OCI-LY3 (cell line): Measurements from ENCODE around the gene FKBP1B.
"Not testable (repeated sequence)": the region's sequence is repeated elsewhere in the genome, so short reads cannot be mapped to it uniquely, and the experiment has no call there.

Experiments used
- H2AFZ ChIP-seq: fragments of 200-600, 300-600 bp; shearing (Covaris generic); 2 replicates; pipeline ENCODE4 v1.6.0; 2014; ENCODE audit warnings: antibody characterized with exemption, low read depth, low read length
- H3K27ac ChIP-seq: fragments of 200-600, 300-600 bp; sonication (generic); 2 replicates; pipeline ENCODE4 v1.5.1; 2014; ENCODE audit warnings: mild to moderate bottlenecking, low read length, moderate library complexity, mixed read lengths
- H3K27me3 ChIP-seq: fragments of 200-600, 300-600 bp; sonication (generic); 2 replicates; pipeline ENCODE4 v1.6.1; 2014; ENCODE audit warnings: low read depth, low read length, mixed read lengths
- H3K36me3 ChIP-seq: fragments of 200-600, 300-600 bp; sonication (generic); replicated peaks from 2 replicates; pipeline ENCODE3; 2014; ENCODE audit warnings: low read depth, low read length, mixed read lengths
- H3K4me1 ChIP-seq: fragments of 300-600, 200-600 bp; sonication (generic); 2 replicates; pipeline ENCODE4 v1.6.1; 2014; ENCODE audit warnings: low read length, mixed read lengths
- H3K4me2 ChIP-seq: fragments of 200-600, 300-600 bp; sonication (generic); 2 replicates; pipeline ENCODE4 v1.6.1; 2014; ENCODE audit warnings: low read length, mixed read lengths
- H3K4me3 ChIP-seq: fragments of 300-600, 200-600 bp; sonication (generic); 2 replicates; pipeline ENCODE4 v1.5.1; 2014; ENCODE audit warnings: antibody characterized with exemption, mild to moderate bottlenecking, low read length, moderate library complexity
- H3K79me2 ChIP-seq: fragments of 300-600, 200-600 bp; shearing (Covaris generic); 2 replicates; pipeline ENCODE4 v1.6.1; 2014; ENCODE audit warnings: mild to moderate bottlenecking, low read length, mixed read lengths
- H3K9ac ChIP-seq: fragments of 300-600, 200-600 bp; shearing (Covaris generic); 2 replicates; pipeline ENCODE4 v1.6.0; 2014; ENCODE audit warnings: mild to moderate bottlenecking, low read length, moderate library complexity
- H3K9me3 ChIP-seq: fragments of 200-600, 300-600 bp; shearing (Covaris generic); 2 replicates; pipeline ENCODE4 v1.6.1; 2014; ENCODE audit warnings: low read length, mixed read lengths; ENCODE audit not compliant: insufficient read depth
- H4K20me1 ChIP-seq: fragments of 200-600, 300-600 bp; sonication (generic); 2 replicates; pipeline ENCODE4 v1.6.1; 2016; ENCODE audit warnings: low read length, mixed read lengths; ENCODE audit not compliant: insufficient read depth
- CTCF ChIP-seq: fragments of 200-600, 300-600 bp; sonication (generic); IDR thresholded peaks from 2 replicates; pipeline ENCODE4 v1.5.1; 2014; ENCODE audit warnings: antibody characterized with exemption, low read length, low read depth
- EZH2phosphoT487 ChIP-seq: fragments of 200-600 bp; shearing (Covaris generic); IDR thresholded peaks from 2 replicates; pipeline ENCODE4 v1.6.1; 2018; ENCODE audit warnings: antibody characterized with exemption, mixed run types, low read depth

FKBP1B gene

GRCh38 chr2:24012521-24013188 lies 36.9 kb upstream of the FKBP1B start:
- Histone ChIP-seq H3K4me3 (no peak overlapping the region), H3K27me3 (no peaks in the 10 kb centered on the region), H3K9ac (no peak overlapping the region), H3K9me3 (no peaks in the 10 kb centered on the region), H2AFZ (no peak overlapping the region), H3K27ac (no peak overlapping the region), H3K79me2 (no peaks in the 10 kb centered on the region), H3K36me3 (no peaks in the 10 kb centered on the region), H3K4me1 (no peaks in the 10 kb centered on the region), H4K20me1 (no peaks in the 10 kb centered on the region), H3K4me2 (no peak overlapping the region)
- TF ChIP-seq CTCF (no peak), EZH2phosphoT487 (no peak)

- not testable (repeated sequence) for H3K27ac ChIP-seq, H3K4me2 ChIP-seq, H3K4me1 ChIP-seq
These were observed 34.6 kb upstream of the FKBP1B start for GRCh38 chr2:24014902-24015301.

GRCh38 chr2:24015562-24016375 lies 33.8 kb upstream of the FKBP1B start:
- TF ChIP-seq EZH2phosphoT487 (no peak), CTCF (no peak)
- Histone ChIP-seq H4K20me1 (no peaks in the 10 kb centered on the region), H3K4me2 (no peak overlapping the region)

More at GRCh38 chr2:24014902-24015301, 34.6 kb upstream of the FKBP1B start:
- not testable (repeated sequence) for H4K20me1 ChIP-seq, H3K79me2 ChIP-seq, H3K4me3 ChIP-seq, H3K9ac ChIP-seq, H3K9me3 ChIP-seq, H3K36me3 ChIP-seq, H3K27me3 ChIP-seq, H2AFZ ChIP-seq

GRCh38 chr2:24016376-24016761 lies 33.2 kb upstream of the FKBP1B start:
- H2AFZ ChIP-seq: no peak overlapping the region
- H3K9me3 ChIP-seq: no peaks in the 10 kb centered on the region
- H3K9ac ChIP-seq: no peak overlapping the region
- H4K20me1 ChIP-seq: no peaks in the 10 kb centered on the region
- TF ChIP-seq CTCF: no peak
- TF ChIP-seq EZH2phosphoT487: no peak
- no peaks in the 10 kb centered on the region for H3K36me3 ChIP-seq
- H3K27me3 ChIP-seq: no peaks in the 10 kb centered on the region
- H3K4me3 ChIP-seq: no peak overlapping the region
- H3K4me1 ChIP-seq: no peaks in the 10 kb centered on the region
- H3K4me2 ChIP-seq: no peak overlapping the region
- H3K27ac ChIP-seq: no peak overlapping the region
- H3K79me2 ChIP-seq: no peaks in the 10 kb centered on the region

More at GRCh38 chr2:24015562-24016375, 33.8 kb upstream of the FKBP1B start:
- Histone ChIP-seq H3K36me3 (no peaks in the 10 kb centered on the region), H3K9ac (no peak overlapping the region), H2AFZ (no peak overlapping the region), H3K27ac (no peak overlapping the region), H3K27me3 (no peaks in the 10 kb centered on the region), H3K4me1 (no peaks in the 10 kb centered on the region), H3K4me3 (no peak overlapping the region), H3K9me3 (no peaks in the 10 kb centered on the region), H3K79me2 (no peaks in the 10 kb centered on the region)
